Measurements from ENCODE around the gene C5orf15. TPM values are rescaled to one million over a fixed set of nuclear protein-coding genes. Genes with fewer than 3 reads are reported as not detected.
A peak's percentile ranks its signal among the peaks of the same experiment; 100 is the strongest.

C5orf15 gene
- total and polyA plus RNA-seq, 9 of the 15 experiments (the other 6 are each of a cell fraction or from before 2014, with no cell fraction given) = 23.3 to 50.7 (median 35.5) TPM

DNA sequence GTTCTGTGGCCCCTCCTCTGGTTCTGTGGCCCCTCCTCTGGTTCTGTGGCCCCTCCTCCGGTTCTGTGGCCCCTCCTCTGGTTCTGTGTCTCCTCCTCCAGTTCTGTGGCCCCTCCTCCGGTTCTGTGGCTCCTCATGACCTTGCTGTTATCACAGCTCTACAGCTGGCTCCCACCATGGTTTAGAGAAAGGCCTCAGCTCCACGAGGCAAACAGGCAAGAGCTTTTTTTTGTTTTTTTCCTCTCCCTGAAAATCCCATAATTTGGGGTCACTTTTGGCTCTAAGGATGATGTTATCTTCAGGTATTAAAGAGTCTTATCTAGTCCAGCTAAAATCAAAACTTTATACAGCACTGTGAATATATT is 31.8 kb downstream of the C5orf15 start (continued):
- TF ChIP-seq, protein P1, sequence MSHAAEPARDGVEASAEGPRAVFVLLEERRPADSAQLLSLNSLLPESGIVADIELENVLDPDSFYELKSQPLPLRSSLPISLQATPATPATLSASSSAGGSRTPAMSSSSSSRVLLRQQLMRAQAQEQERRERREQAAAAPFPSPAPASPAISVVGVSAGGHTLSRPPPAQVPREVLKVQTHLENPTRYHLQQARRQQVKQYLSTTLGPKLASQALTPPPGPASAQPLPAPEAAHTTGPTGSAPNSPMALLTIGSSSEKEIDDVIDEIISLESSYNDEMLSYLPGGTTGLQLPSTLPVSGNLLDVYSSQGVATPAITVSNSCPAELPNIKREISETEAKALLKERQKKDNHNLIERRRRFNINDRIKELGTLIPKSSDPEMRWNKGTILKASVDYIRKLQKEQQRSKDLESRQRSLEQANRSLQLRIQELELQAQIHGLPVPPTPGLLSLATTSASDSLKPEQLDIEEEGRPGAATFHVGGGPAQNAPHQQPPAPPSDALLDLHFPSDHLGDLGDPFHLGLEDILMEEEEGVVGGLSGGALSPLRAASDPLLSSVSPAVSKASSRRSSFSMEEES (CRISPR knock-in tag; IDR thresholded peaks at IDR 0.05) = 0 out of 2 replicates have a peak, but pooled peaks have one; percentile 10
- TF ChIP-seq, protein P2, sequence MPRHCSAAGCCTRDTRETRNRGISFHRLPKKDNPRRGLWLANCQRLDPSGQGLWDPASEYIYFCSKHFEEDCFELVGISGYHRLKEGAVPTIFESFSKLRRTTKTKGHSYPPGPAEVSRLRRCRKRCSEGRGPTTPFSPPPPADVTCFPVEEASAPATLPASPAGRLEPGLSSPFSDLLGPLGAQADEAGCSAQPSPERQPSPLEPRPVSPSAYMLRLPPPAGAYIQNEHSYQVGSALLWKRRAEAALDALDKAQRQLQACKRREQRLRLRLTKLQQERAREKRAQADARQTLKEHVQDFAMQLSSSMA (CRISPR knock-in tag; IDR thresholded peaks at IDR 0.05) = no peak
- no peak for TF ChIP-seq IFI16 (CRISPR knock-in tag; IDR thresholded peaks at IDR 0.05)
- no peak for TF ChIP-seq MECOM (CRISPR knock-in tag; IDR thresholded peaks at IDR 0.05)
- TF ChIP-seq, protein P3, sequence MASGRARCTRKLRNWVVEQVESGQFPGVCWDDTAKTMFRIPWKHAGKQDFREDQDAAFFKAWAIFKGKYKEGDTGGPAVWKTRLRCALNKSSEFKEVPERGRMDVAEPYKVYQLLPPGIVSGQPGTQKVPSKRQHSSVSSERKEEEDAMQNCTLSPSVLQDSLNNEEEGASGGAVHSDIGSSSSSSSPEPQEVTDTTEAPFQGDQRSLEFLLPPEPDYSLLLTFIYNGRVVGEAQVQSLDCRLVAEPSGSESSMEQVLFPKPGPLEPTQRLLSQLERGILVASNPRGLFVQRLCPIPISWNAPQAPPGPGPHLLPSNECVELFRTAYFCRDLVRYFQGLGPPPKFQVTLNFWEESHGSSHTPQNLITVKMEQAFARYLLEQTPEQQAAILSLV (tag; IDR thresholded peaks at IDR 0.05) = no peak
- TF ChIP-seq SNIP1 (IDR thresholded peaks at IDR 0.05; ENCODE audit: low read depth) = no peak
- TF ChIP-seq ZNF124 (CRISPR knock-in tag; IDR thresholded peaks at IDR 0.05) = no peak
- TF ChIP-seq, protein P4, sequence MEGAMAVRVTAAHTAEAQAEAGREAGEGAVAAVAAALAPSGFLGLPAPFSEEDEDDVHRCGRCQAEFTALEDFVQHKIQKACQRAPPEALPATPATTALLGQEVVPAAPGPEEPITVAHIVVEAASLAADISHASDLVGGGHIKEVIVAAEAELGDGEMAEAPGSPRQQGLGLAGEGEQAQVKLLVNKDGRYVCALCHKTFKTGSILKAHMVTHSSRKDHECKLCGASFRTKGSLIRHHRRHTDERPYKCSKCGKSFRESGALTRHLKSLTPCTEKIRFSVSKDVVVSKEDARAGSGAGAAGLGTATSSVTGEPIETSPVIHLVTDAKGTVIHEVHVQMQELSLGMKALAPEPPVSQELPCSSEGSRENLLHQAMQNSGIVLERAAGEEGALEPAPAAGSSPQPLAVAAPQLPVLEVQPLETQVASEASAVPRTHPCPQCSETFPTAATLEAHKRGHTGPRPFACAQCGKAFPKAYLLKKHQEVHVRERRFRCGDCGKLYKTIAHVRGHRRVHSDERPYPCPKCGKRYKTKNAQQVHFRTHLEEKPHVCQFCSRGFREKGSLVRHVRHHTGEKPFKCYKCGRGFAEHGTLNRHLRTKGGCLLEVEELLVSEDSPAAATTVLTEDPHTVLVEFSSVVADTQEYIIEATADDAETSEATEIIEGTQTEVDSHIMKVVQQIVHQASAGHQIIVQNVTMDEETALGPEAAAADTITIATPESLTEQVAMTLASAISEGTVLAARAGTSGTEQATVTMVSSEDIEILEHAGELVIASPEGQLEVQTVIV (CRISPR knock-in tag; IDR thresholded peaks at IDR 0.05; ENCODE audit: borderline replicate concordance) = no peak
- no peak for TF ChIP-seq KAT8 (IDR thresholded peaks at IDR 0.05; ENCODE audit: low read depth)
- no peak; the same call in 1 of the 2 replicates for TF ChIP-seq JUND (IDR thresholded peaks at IDR 0.05; ENCODE audit: borderline replicate concordance, low read depth, low read length)
- peak; percentile 42; the same call in 1 of the 3 replicates for TF ChIP-seq JUND (tag; IDR thresholded peaks at IDR 0.05; ENCODE audit: borderline replicate concordance, low read depth, low read length)
- TF ChIP-seq CXXC5 (CRISPR knock-in tag; IDR thresholded peaks at IDR 0.05) = peak; percentile 47
- no peak for TF ChIP-seq HMG20A (CRISPR knock-in tag; conservative IDR thresholded peaks at IDR 0.05)
- no peak for TF ChIP-seq ZNF584 (CRISPR knock-in tag; IDR thresholded peaks at IDR 0.05; ENCODE audit: low read depth)

All from K562 (cell line).